Neuronal stem cell (in vitro differentiated cells): ENCODE measurements around the gene LYRM1.

ENCODE experiments used
- DNase-seq: peaks from one replicate; pipeline ENCODE4 v3.0.0-alpha.2; 2013; ENCODE audit warnings: low spot score
- H2AFZ ChIP-seq: one replicate; pipeline ENCODE4 v1.6.1; 2013; ENCODE audit warnings: mild to moderate bottlenecking, low read length, inconsistent platforms
- H2AK5ac ChIP-seq: 2 replicates; pipeline ENCODE4 v1.6.1; 2013; ENCODE audit warnings: low read depth, mild to moderate bottlenecking, inconsistent platforms, low read length, moderate library complexity, mixed read lengths
- H2BK120ac ChIP-seq: 2 replicates; pipeline ENCODE4 v1.6.1; 2013; ENCODE audit warnings: low read depth, mild to moderate bottlenecking, inconsistent platforms, low read length, moderate library complexity, mixed read lengths
- H2BK12ac ChIP-seq: one replicate; pipeline ENCODE4 v1.6.1; 2013; ENCODE audit warnings: low read length, inconsistent platforms
- H2BK15ac ChIP-seq: 2 replicates; pipeline ENCODE4 v1.6.1; 2013; ENCODE audit warnings: mild to moderate bottlenecking, low read length, inconsistent platforms, mixed read lengths
- H2BK5ac ChIP-seq: one replicate; pipeline ENCODE4 v1.6.1; 2013; ENCODE audit warnings: inconsistent platforms, mild to moderate bottlenecking, low read length, moderate library complexity
- H3K14ac ChIP-seq: one replicate; pipeline ENCODE4 v1.6.1; 2013; ENCODE audit warnings: low read length, inconsistent platforms
- H3K18ac ChIP-seq: 2 replicates; pipeline ENCODE4 v1.6.1; 2013; ENCODE audit warnings: low read length, inconsistent platforms
- H3K23ac ChIP-seq: 2 replicates; pipeline ENCODE4 v1.6.1; 2013; ENCODE audit warnings: low read depth, mild to moderate bottlenecking, mixed read lengths, low read length, inconsistent platforms; ENCODE audit not compliant: poor library complexity
- H3K27ac ChIP-seq: replicated peaks from 3 replicates; pipeline ENCODE4 v1.5.1; 2013; ENCODE audit warnings: low read length, inconsistent platforms
- H3K27me3 ChIP-seq, 3 experiments: 2 replicates each; pipeline ENCODE4 v1.6.1; 2013; ENCODE audit warnings: low read length in 3 of 3, mild to moderate bottlenecking in 2 of 3, inconsistent platforms in 1 of 3, low read depth in 1 of 3, mixed read lengths in 1 of 3, moderate library complexity in 1 of 3; ENCODE audit not compliant: control insufficient read depth in 3 of 3, insufficient read depth in 3 of 3
- H3K36me3 ChIP-seq, 2 donors: replicated peaks in 1 of 2; 2 replicates each; pipeline ENCODE4 v1.6.1; 2013; ENCODE audit warnings: low read length in 2 of 2; ENCODE audit not compliant: control insufficient read depth in 2 of 2, insufficient read depth in 2 of 2
- H3K4ac ChIP-seq: 2 replicates; pipeline ENCODE4 v1.6.1; 2013; ENCODE audit warnings: inconsistent platforms, mild to moderate bottlenecking, low read length, moderate library complexity
- H3K4me1 ChIP-seq, 2 donors: 1 replicate in 1 of 2; 2 replicates in 1 of 2; pipeline ENCODE4 v1.6.1; 2013; ENCODE audit warnings: low read length in 2 of 2, low read depth in 1 of 2; ENCODE audit not compliant: control insufficient read depth in 2 of 2, insufficient read depth in 1 of 2
- H3K4me2 ChIP-seq: one replicate; pipeline ENCODE4 v1.6.1; 2013; ENCODE audit warnings: mild to moderate bottlenecking, low read length, inconsistent platforms; ENCODE audit not compliant: insufficient read depth, poor library complexity, severe bottlenecking
- H3K4me3 ChIP-seq, 2 donors: 2 replicates each; pipeline ENCODE4 v1.5.1; 2013; ENCODE audit warnings: low read length in 2 of 2, mild to moderate bottlenecking in 2 of 2, inconsistent platforms in 1 of 2, moderate library complexity in 1 of 2
- H3K79me1 ChIP-seq: one replicate; pipeline ENCODE4 v1.6.1; 2013; ENCODE audit warnings: low read depth, mild to moderate bottlenecking, inconsistent platforms, low read length, moderate library complexity
- H3K9ac ChIP-seq: one replicate; pipeline ENCODE4 v1.6.1; 2013; ENCODE audit warnings: mild to moderate bottlenecking, low read depth, low read length, inconsistent platforms; ENCODE audit not compliant: poor library complexity
- H3K9me3 ChIP-seq, 2 donors: replicated peaks in 1 of 2; 2 replicates each; pipeline versions ENCODE3 to v1.6.1; 2013; ENCODE audit warnings: low read length in 2 of 2, mild to moderate bottlenecking in 2 of 2, inconsistent platforms in 1 of 2, low read depth in 1 of 2, mixed read lengths in 1 of 2, moderate library complexity in 1 of 2; ENCODE audit not compliant: control insufficient read depth in 2 of 2, insufficient read depth in 1 of 2
- H4K8ac ChIP-seq: one replicate; pipeline ENCODE4 v1.6.1; 2013; ENCODE audit warnings: low read depth, mild to moderate bottlenecking, inconsistent platforms, low read length, moderate library complexity
- H4K91ac ChIP-seq: one replicate; pipeline ENCODE4 v1.6.1; 2013; ENCODE audit warnings: low read length, low read depth, mild to moderate bottlenecking, inconsistent platforms; ENCODE audit not compliant: poor library complexity
- WGBS, 2 donors: extraction: QIAGEN DNeasy Blood & Tissue Kit; methylation state at CpG; one replicate each; pipeline ENCODE4 v1.1.7; 2013; ENCODE audit warnings: missing lambda C conversion rate in 2 of 2, mixed read lengths in 1 of 2; ENCODE audit not compliant: insufficient read length in 2 of 2, insufficient replicate concordance in 1 of 2; ENCODE audit errors: extremely low coverage in 2 of 2; 5-methylcytosine and 5-hydroxymethylcytosine counted together

Gene LYRM1

DNA sequence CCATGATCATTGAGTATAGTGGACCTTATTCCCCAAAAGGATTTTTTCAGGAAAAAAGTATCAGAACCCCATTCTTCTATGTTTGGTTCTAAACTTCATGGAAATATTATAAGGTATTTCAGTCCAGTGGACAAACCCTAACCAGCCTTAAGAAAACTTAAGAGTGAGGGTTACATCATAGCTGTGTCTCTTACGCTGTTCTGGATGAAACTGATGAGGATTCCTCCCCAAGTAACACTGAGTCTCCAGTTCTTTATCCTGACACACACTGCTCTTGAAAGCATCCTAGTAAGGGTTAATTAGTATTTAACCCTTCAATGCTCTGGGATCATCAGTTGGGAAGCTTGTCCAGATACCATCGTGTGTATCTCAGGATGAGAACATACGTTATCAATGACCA is 5.0 kb downstream of the LYRM1 start:
- Histone ChIP-seq H2AFZ (no peak overlapping the region), H3K4me2 (no peak overlapping the region), H2BK120ac (no peak overlapping the region), H4K8ac (no peak overlapping the region), H3K79me1 (peaks cover 2% of the 10 kb centered on the region), H3K36me3 (peaks cover 3 to 14% of the 10 kb centered on the region in 2 donors), H3K4me1 (peaks cover 5% of the 10 kb centered on the region in 2 donors), H2BK15ac (no peak overlapping the region), H3K4ac (no peak overlapping the region), H3K4me3 (no peak overlapping the region), H3K27ac (no peak overlapping the region), H2BK5ac (no peak overlapping the region), H3K27me3 (no peaks in the 10 kb centered on the region), H3K9me3 (no peaks in the 10 kb centered on the region), H3K18ac (no peak overlapping the region), H3K23ac (no peak overlapping the region), H3K14ac (no peak overlapping the region), H2AK5ac (no peak overlapping the region), H2BK12ac (no peak overlapping the region), H4K91ac (no peak overlapping the region), H3K9ac (no peak overlapping the region)
- DNase-seq: no peak
- no CpG with 5 or more reads among the region's 3 CpGs for WGBS, 2 donors

DNA sequence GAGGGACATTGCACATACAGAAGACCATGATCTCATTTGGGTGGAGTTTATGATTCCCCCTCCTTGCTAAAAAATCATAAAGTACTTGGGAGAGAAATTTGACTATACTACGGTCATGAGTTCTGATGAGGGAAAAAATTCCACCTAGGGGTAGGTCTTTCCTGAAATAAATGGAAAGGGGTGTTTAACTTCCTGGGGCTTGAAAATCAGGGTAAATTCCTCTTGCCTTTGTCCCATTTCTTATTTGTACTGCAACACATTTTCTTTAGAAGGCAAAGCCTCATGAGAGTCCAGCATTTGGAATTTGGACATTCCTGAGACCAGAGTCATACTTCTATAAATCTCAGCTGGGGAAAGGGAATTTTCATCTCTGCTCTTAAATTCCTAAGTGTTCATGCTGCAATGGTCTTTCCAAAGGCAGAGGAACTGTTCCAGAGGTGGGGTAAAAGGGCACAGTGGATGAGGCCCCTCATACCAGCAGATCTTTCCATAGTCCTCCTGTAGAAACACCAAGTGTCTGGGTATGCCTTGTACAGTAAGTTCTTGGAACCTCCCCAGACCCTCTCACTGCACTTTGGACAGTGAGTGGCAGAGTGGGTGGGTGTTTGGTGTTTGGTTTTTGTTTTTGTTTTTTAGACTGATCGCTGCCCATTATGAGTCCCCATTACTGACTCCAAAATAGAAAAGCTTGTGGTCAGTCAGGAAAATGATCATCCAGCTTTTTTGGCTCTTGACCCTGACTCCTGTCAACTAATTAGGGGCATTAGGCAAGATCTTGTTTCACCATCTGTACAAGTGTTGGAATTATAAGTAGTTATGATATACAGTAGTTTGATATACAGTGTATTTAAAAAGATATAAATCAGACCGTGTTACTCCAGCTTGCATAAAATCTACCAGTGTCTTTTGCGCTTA is 6.0 kb downstream of the LYRM1 start:
- no peak overlapping the region for H4K91ac ChIP-seq
- peaks cover 5% of the 10 kb centered on the region in 2 donors for H3K4me1 ChIP-seq
- no peak overlapping the region for H2AK5ac ChIP-seq
- H3K14ac ChIP-seq: no peak overlapping the region
- no peak overlapping the region for H3K18ac ChIP-seq
- H3K4ac ChIP-seq: no peak overlapping the region
- no peaks in the 10 kb centered on the region for H3K9me3 ChIP-seq
- H2BK15ac ChIP-seq: no peak overlapping the region
- H3K79me1 ChIP-seq: no peaks in the 10 kb centered on the region
- H3K27ac ChIP-seq: no peak overlapping the region
- DNase-seq: no peak
- no peak overlapping the region for H2BK120ac ChIP-seq
- H3K4me3 ChIP-seq: no peak overlapping the region
- no CpG with 5 or more reads among the region's 4 CpGs for WGBS, 2 donors
- H3K27me3 ChIP-seq: no peaks in the 10 kb centered on the region
- no peak overlapping the region for H2BK5ac ChIP-seq
- no peak overlapping the region for H2BK12ac ChIP-seq
- H3K4me2 ChIP-seq: no peak overlapping the region
- peaks cover 3 to 14% of the 10 kb centered on the region in 2 donors for H3K36me3 ChIP-seq
- H3K9ac ChIP-seq: no peak overlapping the region
- H2AFZ ChIP-seq: no peak overlapping the region
- H3K23ac ChIP-seq: no peak overlapping the region
- H4K8ac ChIP-seq: no peak overlapping the region

DNA sequence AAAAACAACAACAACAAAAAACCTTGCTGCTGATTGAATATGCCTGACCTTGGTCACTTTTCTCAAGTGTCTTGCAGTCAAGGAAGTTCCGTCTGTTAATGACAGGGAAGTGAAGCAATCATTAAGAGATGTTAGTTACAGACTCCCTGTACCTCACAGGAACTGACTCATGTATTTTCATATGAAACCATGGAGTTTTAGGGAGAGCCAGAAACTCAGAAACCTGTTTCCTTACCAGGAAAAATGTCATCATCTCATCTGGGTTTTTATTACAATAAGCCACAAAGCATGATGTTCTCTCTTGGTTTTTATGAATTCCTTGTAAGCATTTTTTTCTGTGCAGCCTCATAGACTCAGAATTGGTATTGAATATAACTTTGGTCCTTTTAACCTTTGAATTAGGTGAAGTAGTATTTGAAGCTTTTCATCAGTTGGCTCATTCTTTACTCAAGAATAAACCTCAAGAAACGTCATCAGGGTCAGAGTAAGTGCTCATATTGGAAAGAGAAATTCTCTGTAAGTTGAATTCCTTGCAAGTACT is 10.3 kb downstream of the LYRM1 start:
- Histone ChIP-seq H2AK5ac (no peak overlapping the region), H3K14ac (no peak overlapping the region), H3K79me1 (no peaks in the 10 kb centered on the region), H3K9ac (no peak overlapping the region), H3K23ac (no peak overlapping the region), H3K4ac (no peak overlapping the region), H3K27me3 (no peaks in the 10 kb centered on the region), H2BK12ac (no peak overlapping the region), H2BK15ac (no peak overlapping the region), H3K27ac (no peak overlapping the region), H3K18ac (no peak overlapping the region), H3K36me3 (peaks cover 0 to 5% of the 10 kb centered on the region in 2 donors), H3K4me1 (peaks cover 0 to 2% of the 10 kb centered on the region in 2 donors), H2BK5ac (no peak overlapping the region), H4K91ac (no peak overlapping the region), H2AFZ (no peak overlapping the region), H3K9me3 (no peaks in the 10 kb centered on the region), H3K4me3 (no peak overlapping the region), H2BK120ac (no peak overlapping the region), H4K8ac (no peak overlapping the region), H3K4me2 (no peak overlapping the region)
- no CpG with 5 or more reads among the region's 2 CpGs for WGBS, 2 donors
- no peak for DNase-seq

DNA sequence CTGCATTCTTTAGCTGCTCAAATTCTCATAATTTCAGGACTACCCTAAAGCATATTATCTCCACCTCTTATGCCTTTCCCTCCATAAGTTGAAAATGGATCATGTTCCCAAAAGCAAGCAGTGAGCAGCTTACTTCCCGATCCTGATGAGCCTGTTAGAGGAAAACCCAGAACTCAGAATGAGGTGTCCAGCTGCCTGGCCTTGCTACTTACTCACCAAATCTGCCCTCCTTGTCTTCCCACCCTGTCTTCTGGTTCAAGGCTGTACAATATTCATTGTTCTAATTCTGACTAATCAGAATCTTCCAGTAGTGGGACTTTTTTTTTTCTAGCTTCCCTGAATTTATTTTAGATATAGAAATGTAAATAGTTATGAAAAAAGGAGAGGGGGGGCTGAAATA is 10.8 kb downstream of the LYRM1 start:
- no peak overlapping the region for H2BK15ac ChIP-seq
- H3K18ac ChIP-seq: no peak overlapping the region
- peaks cover 2 to 10% of the 10 kb centered on the region in 2 donors for H3K36me3 ChIP-seq
- H3K27me3 ChIP-seq: no peaks in the 10 kb centered on the region
- H3K4me2 ChIP-seq: no peak overlapping the region
- no peak overlapping the region for H2AFZ ChIP-seq
- H3K27ac ChIP-seq: no peak overlapping the region
- no peak overlapping the region for H4K8ac ChIP-seq
- no peak for DNase-seq
- no peak overlapping the region for H3K9ac ChIP-seq
- no CpG with 5 or more reads among the region's 1 CpG for WGBS, 2 donors
- peaks cover 0 to under 1% of the 10 kb centered on the region in 2 donors for H3K9me3 ChIP-seq
- no peak overlapping the region for H3K4ac ChIP-seq
- no peak overlapping the region for H3K4me3 ChIP-seq
- H2AK5ac ChIP-seq: no peak overlapping the region
- no peak overlapping the region for H2BK12ac ChIP-seq
- H2BK5ac ChIP-seq: no peak overlapping the region
- H3K4me1 ChIP-seq: peaks cover 0 to 1% of the 10 kb centered on the region in 2 donors
- no peak overlapping the region for H2BK120ac ChIP-seq
- H3K23ac ChIP-seq: no peak overlapping the region
- no peak overlapping the region for H4K91ac ChIP-seq
- H3K79me1 ChIP-seq: no peaks in the 10 kb centered on the region
- no peak overlapping the region for H3K14ac ChIP-seq
